ENCODE results near the gene CACNG4. TPM values are rescaled to one million over a fixed set of nuclear protein-coding genes. Genes with fewer than 3 reads are reported as not detected.

The CACNG4 gene
- total RNA-seq, 1 donor from 2014 or later = 5.8 TPM

DNA sequence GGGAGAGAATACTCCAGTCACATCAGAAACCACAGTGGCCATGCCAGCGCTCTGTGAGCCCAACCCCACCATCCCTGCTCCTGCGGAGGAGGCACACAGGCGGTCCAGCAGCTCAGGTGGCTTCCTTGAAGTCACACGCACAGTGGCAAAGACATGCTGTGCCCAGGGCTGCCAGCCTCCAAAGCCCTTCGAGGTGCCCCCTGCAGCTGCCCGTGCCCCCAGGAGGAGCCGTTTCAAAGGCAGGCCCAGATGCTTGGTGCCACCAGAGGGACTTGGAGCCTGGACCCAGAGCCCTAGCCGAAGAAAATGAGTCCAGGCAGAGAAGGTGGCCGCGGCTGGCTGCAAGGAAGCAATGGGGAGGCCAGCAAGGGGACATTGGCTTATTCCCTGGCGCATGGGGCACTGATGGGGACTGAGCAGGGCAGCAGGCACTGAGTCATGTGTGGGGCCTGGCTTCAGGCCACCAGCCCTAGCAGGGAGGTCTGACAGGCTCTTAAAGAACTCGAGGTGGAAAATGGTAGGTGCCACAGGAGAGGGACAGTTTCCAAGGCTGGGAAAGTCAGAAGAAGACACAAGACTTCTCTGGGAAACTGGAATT is 62.6 kb downstream of the CACNG4 start:
- Histone ChIP-seq H3K9me3 (ENCODE audit: insufficient read depth, low read depth, low read length) (no peaks in the 10 kb centered on the region), H4K20me1 (ENCODE audit: insufficient read depth, low read length) (no peaks in the 10 kb centered on the region), H3K27ac (ENCODE audit: low read depth, low read length) (no peak overlapping the region), H3K4me3 (ENCODE audit: insufficient read depth, low read depth, low read length) (no peak overlapping the region), H3K9ac (ENCODE audit: low read length) (no peak overlapping the region), H3K4me1 (ENCODE audit: insufficient read depth, low read length) (no peaks in the 10 kb centered on the region), H3K79me2 (ENCODE audit: insufficient read depth, low read length) (no peaks in the 10 kb centered on the region), H3K4me2 (ENCODE audit: low read length) (no peak overlapping the region), H2AFZ (ENCODE audit: low read depth, low read length) (no peak overlapping the region), H3K27me3 (ENCODE audit: insufficient read depth, low read length) (peaks cover 2% of the 10 kb centered on the region), H3K36me3 (ENCODE audit: insufficient read depth, low read length) (no peaks in the 10 kb centered on the region)
- FAIRE-seq = no peak
- peak; percentile 4 for DNase-seq (ENCODE audit: low read depth)
- Mint-ChIP-seq H3K4me3 (ENCODE audit: unreplicated experiment) (no peak overlapping the region), H3K27ac (ENCODE audit: unreplicated experiment) (no peak overlapping the region), H3K36me3 (ENCODE audit: low read depth, unreplicated experiment) (no peaks in the 10 kb centered on the region), H3K27me3 (ENCODE audit: low read depth, unreplicated experiment) (peaks cover 32% of the 10 kb centered on the region), H3K9me3 (ENCODE audit: unreplicated experiment) (no peaks in the 10 kb centered on the region), H3K4me1 (ENCODE audit: low read depth, unreplicated experiment) (no peaks in the 10 kb centered on the region)
- TF ChIP-seq, protein P1, sequence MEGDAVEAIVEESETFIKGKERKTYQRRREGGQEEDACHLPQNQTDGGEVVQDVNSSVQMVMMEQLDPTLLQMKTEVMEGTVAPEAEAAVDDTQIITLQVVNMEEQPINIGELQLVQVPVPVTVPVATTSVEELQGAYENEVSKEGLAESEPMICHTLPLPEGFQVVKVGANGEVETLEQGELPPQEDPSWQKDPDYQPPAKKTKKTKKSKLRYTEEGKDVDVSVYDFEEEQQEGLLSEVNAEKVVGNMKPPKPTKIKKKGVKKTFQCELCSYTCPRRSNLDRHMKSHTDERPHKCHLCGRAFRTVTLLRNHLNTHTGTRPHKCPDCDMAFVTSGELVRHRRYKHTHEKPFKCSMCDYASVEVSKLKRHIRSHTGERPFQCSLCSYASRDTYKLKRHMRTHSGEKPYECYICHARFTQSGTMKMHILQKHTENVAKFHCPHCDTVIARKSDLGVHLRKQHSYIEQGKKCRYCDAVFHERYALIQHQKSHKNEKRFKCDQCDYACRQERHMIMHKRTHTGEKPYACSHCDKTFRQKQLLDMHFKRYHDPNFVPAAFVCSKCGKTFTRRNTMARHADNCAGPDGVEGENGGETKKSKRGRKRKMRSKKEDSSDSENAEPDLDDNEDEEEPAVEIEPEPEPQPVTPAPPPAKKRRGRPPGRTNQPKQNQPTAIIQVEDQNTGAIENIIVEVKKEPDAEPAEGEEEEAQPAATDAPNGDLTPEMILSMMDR (IDR thresholded peaks at IDR 0.05; ENCODE audit: insufficient read depth, low read depth, low read length) = no peak
- no peak for TF ChIP-seq EZH2 (IDR thresholded peaks at IDR 0.05; ENCODE audit: insufficient read depth, low read length)

DNA sequence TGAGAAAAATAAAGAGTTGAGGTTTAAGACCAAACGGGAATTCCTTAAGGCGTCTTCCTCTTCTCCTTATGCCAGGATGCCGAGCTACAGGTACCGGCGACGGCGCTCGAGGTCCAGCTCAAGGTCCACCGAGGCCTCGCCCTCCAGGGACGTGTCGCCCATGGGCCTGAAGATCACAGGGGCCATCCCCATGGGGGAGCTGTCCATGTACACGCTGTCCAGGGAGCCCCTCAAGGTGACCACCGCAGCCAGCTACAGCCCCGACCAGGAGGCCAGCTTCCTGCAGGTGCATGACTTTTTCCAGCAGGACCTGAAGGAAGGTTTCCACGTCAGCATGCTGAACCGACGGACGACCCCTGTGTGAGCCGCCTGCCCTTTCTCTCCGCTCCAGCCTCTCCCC is 66.1 kb downstream of the CACNG4 start:
- H3K9ac ChIP-seq (ENCODE audit: low read length) = no peak overlapping the region
- Mint-ChIP-seq H3K4me3 (ENCODE audit: unreplicated experiment) (no peak overlapping the region), H3K36me3 (ENCODE audit: low read depth, unreplicated experiment) (no peaks in the 10 kb centered on the region), H3K4me1 (ENCODE audit: low read depth, unreplicated experiment) (no peaks in the 10 kb centered on the region), H3K9me3 (ENCODE audit: unreplicated experiment) (peaks cover 1% of the 10 kb centered on the region), H3K27ac (ENCODE audit: unreplicated experiment) (no peak overlapping the region), H3K27me3 (ENCODE audit: low read depth, unreplicated experiment) (peaks cover 28% of the 10 kb centered on the region)
- DNase-seq (ENCODE audit: low read depth) = no peak
- TF ChIP-seq, protein P1 (IDR thresholded peaks at IDR 0.05; ENCODE audit: insufficient read depth, low read depth, low read length) = no peak
- no peak for TF ChIP-seq EZH2 (IDR thresholded peaks at IDR 0.05; ENCODE audit: insufficient read depth, low read length)
- H3K27me3 ChIP-seq (ENCODE audit: insufficient read depth, low read length) = no peaks in the 10 kb centered on the region
- H3K9me3 ChIP-seq (ENCODE audit: insufficient read depth, low read depth, low read length) = no peaks in the 10 kb centered on the region
- no peaks in the 10 kb centered on the region for H4K20me1 ChIP-seq (ENCODE audit: insufficient read depth, low read length)
- FAIRE-seq = no peak
- no peaks in the 10 kb centered on the region for H3K36me3 ChIP-seq (ENCODE audit: insufficient read depth, low read length)
- H2AFZ ChIP-seq (ENCODE audit: low read depth, low read length) = no peak overlapping the region
- H3K4me2 ChIP-seq (ENCODE audit: low read length) = no peak overlapping the region
- H3K4me1 ChIP-seq (ENCODE audit: insufficient read depth, low read length) = no peaks in the 10 kb centered on the region
- no peak overlapping the region for H3K4me3 ChIP-seq (ENCODE audit: insufficient read depth, low read depth, low read length)
- H3K27ac ChIP-seq (ENCODE audit: low read depth, low read length) = no peak overlapping the region
- H3K79me2 ChIP-seq (ENCODE audit: insufficient read depth, low read length) = no peaks in the 10 kb centered on the region

DNA sequence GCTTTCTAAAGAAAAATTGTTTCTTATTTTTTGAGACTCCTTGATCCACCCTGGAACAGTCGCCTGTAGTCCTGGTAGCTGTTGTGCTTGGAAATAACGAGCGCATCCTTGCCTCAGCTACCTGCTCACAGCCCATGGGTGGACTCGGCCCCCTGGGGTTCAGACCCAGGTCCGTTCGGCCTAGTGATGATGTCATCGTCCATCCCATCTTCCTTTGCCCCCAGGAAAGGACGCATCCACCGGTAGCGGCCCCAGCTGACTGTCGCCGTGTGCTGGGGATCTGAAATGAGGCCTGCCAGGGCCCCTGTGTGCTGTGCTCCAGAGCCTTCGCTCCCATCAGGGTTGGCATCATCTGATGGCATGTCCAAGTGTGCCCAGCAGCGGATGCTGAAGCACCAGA is 67.9 kb downstream of the CACNG4 start:
- Histone ChIP-seq H3K79me2 (ENCODE audit: insufficient read depth, low read length) (no peaks in the 10 kb centered on the region), H2AFZ (ENCODE audit: low read depth, low read length) (no peak overlapping the region)
- FAIRE-seq = no peak

More for the DNA sequence above, 67.9 kb downstream of the CACNG4 start:
- Histone ChIP-seq H4K20me1 (ENCODE audit: insufficient read depth, low read length) (no peaks in the 10 kb centered on the region), H3K9me3 (ENCODE audit: insufficient read depth, low read depth, low read length) (no peaks in the 10 kb centered on the region), H3K9ac (ENCODE audit: low read length) (no peak overlapping the region), H3K27ac (ENCODE audit: low read depth, low read length) (no peak overlapping the region), H3K4me1 (ENCODE audit: insufficient read depth, low read length) (no peaks in the 10 kb centered on the region), H3K4me3 (ENCODE audit: insufficient read depth, low read depth, low read length) (no peak overlapping the region), H3K4me2 (ENCODE audit: low read length) (no peak overlapping the region), H3K27me3 (ENCODE audit: insufficient read depth, low read length) (no peaks in the 10 kb centered on the region), H3K36me3 (ENCODE audit: insufficient read depth, low read length) (no peaks in the 10 kb centered on the region)
- no peak for TF ChIP-seq EZH2 (IDR thresholded peaks at IDR 0.05; ENCODE audit: insufficient read depth, low read length)
- TF ChIP-seq, protein P1 (IDR thresholded peaks at IDR 0.05; ENCODE audit: insufficient read depth, low read depth, low read length) = no peak
- Mint-ChIP-seq H3K9me3 (ENCODE audit: unreplicated experiment) (peaks cover 3% of the 10 kb centered on the region), H3K27ac (ENCODE audit: unreplicated experiment) (no peak overlapping the region), H3K36me3 (ENCODE audit: low read depth, unreplicated experiment) (no peaks in the 10 kb centered on the region), H3K4me3 (ENCODE audit: unreplicated experiment) (no peak overlapping the region), H3K27me3 (ENCODE audit: low read depth, unreplicated experiment) (peaks cover 32% of the 10 kb centered on the region), H3K4me1 (ENCODE audit: low read depth, unreplicated experiment) (no peaks in the 10 kb centered on the region)
- no peak for DNase-seq (ENCODE audit: low read depth)
